ENCODE data around the gene TMEFF2. TPM values are rescaled to one million over a fixed set of nuclear protein-coding genes. Genes with fewer than 3 reads are reported as not detected.

TMEFF2 gene
- total and polyA plus RNA-seq, 8 donors: 0.05 to 0.75 TPM; not detected in 6

- TF ChIP-seq CTCF (IDR thresholded peaks at IDR 0.05): no peak
- Histone ChIP-seq H3K27ac (no peak overlapping the region), H3K27me3 (no peaks in the 10 kb centered on the region), H3K4me1 (no peaks in the 10 kb centered on the region), H3K36me3 (no peaks in the 10 kb centered on the region), H3K9me3 (no peaks in the 10 kb centered on the region), H3K4me3 (no peak overlapping the region)
- ATAC-seq (no peak), FAIRE-seq (no peak), DNase-seq (no peak)
- intact Hi-C loops (cut with DNase I): no loop called here
Observed at GRCh38 chr2:192208848-192209247, 14.1 kb upstream of the TMEFF2 start.

GRCh38 chr2:192206399-192206798 lies 11.7 kb upstream of the TMEFF2 start:
- Histone ChIP-seq H3K4me1 (no peaks in the 10 kb centered on the region), H3K4me3 (no peak overlapping the region), H3K27ac (no peak overlapping the region), H3K9me3 (no peaks in the 10 kb centered on the region), H3K27me3 (no peaks in the 10 kb centered on the region), H3K36me3 (no peaks in the 10 kb centered on the region)
- no peak for ATAC-seq
- no peak for FAIRE-seq
- DNase-seq: no peak
- intact Hi-C loops (cut with DNase I): no loop called here
- TF ChIP-seq CTCF (IDR thresholded peaks at IDR 0.05): no peak
- 65 to 77% methylated on average over 9 of the region's 9 CpGs for WGBS, 2 donors

GRCh38 chr2:192203876-192204275 lies 9.1 kb upstream of the TMEFF2 start:
- Histone ChIP-seq H3K4me3 (no peak overlapping the region), H3K36me3 (no peaks in the 10 kb centered on the region), H3K9me3 (no peaks in the 10 kb centered on the region), H3K27ac (no peak overlapping the region), H3K4me1 (no peaks in the 10 kb centered on the region), H3K27me3 (peaks cover 0 to 4% (median 0%) of the 10 kb centered on the region in 4 donors)
- ATAC-seq (no peak), FAIRE-seq (no peak), DNase-seq (no peak)
- 39 to 81% methylated on average over 1 of the region's 1 CpG for WGBS, 2 donors
- intact Hi-C loops (cut with DNase I): no loop called here
- no peak for TF ChIP-seq CTCF (IDR thresholded peaks at IDR 0.05)

- H3K36me3 ChIP-seq: no peaks in the 10 kb centered on the region
- FAIRE-seq (no peak), ATAC-seq (no peak), DNase-seq (no peak)
- no peaks in the 10 kb centered on the region for H3K9me3 ChIP-seq
- H3K27me3 ChIP-seq: peaks cover 0 to 8% (median 6%) of the 10 kb centered on the region in 4 donors
- no peak for TF ChIP-seq CTCF (IDR thresholded peaks at IDR 0.05)
- no peaks in the 10 kb centered on the region for H3K4me1 ChIP-seq
- no peak overlapping the region for H3K27ac ChIP-seq
- 76 to 79% methylated on average over 3 of the region's 3 CpGs for WGBS, 2 donors
- no peak overlapping the region for H3K4me3 ChIP-seq
- intact Hi-C loops (cut with DNase I): no loop called here
Observed at GRCh38 chr2:192202373-192202772, 7.6 kb upstream of the TMEFF2 start.

- Histone ChIP-seq H3K4me1 (peaks cover 0 to 2% (median 2%) of the 10 kb centered on the region in 3 donors), H3K27me3 (peaks cover 0 to 14% (median 12%) of the 10 kb centered on the region in 4 donors), H3K36me3 (no peaks in the 10 kb centered on the region), H3K4me3 (no peak overlapping the region), H3K27ac (no peak overlapping the region), H3K9me3 (no peaks in the 10 kb centered on the region)
- FAIRE-seq (peak; percentile 23), DNase-seq (no peak), ATAC-seq (no peak)
- TF ChIP-seq CTCF (IDR thresholded peaks at IDR 0.05): no peak
- WGBS, 2 donors: 71 to 76% methylated on average over 1 of the region's 1 CpG
- intact Hi-C loops (cut with DNase I): no loop called here
Observed at GRCh38 chr2:192201116-192201515, 6.4 kb upstream of the TMEFF2 start.

Measured in pancreas (tissue), 10 donors.